Inferior parietal cortex (tissue), 1 donor: ENCODE data around the gene AQP6.

ENCODE experiments used
- DNase-seq: peaks from one replicate; pipeline ENCODE4 v3.0.0-alpha.2; 2016; ENCODE audit errors: extremely low spot score

The AQP6 gene

DNA sequence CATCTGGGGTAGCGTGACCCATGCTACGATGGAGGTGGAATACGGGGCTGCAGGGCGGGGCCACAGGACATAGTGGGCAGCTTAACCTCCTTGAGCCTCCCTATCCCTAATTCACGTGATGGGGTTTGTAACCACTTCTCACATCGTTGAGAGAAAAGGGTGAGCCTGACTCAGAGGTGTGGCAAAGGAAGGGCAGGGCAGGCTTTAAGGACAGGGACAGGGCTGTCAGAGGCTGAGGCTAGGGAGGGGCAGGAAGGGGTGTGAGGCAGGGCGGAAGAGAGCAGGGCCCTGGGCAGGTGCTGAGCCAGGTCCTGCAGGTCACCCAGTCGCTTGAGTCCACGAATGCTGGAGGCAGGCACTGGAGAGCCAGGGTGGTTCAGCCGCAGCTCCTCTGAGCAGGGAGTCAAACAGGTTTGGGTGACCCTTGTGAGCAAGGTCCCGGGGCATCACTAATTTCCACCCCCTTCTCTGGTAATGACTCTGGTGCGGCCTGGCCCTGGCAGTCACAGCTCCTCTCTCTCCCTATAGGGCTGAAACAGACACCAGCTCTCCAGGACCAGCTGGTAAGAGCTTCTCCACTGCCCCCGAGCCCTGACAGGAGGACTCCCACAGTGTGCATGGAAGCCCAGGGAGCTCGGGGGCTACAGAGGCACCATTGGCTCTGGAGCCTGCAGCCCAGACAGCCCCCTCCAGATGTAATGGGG, 29.7 kb upstream of the AQP6 start:
- DNase-seq: no peak

DNA sequence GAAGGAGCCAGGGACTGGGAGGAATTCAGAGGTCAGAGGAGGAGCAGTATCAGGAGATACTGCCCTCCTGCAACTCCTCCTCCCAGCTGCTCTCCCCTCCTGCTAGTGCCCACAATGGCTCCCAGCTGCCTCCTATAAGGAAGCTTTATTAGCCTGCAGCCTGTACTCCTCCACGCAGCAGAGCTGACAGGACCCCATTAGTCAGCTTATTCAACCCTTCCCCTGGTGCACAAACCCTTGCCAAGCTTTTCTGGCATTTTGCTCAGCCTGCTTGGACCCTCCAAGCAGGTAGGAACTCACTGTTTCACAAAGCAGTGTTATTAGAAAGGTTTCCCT, 29.2 kb upstream of the AQP6 start:
- DNase-seq: no peak

DNA sequence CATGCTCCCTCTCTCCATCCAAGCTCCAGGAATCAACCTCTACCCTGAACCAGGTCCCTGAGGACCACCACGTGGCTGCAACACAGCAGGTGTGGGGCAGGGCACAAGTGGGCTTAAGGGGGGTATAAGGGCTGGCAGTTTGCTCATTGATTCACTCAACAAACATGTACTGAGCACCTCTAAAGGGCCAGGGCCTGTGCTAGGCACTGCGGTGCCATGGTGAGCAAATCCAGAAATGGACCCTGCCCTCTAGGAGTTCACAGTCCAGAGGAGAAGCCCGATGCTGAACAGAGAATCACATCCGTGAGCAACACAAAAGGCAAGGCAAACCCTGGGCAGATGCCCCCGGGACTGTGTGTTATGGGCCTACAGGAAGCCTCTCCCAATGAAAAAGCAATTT, 28.7 kb upstream of the AQP6 start:
- no peak for DNase-seq

DNA sequence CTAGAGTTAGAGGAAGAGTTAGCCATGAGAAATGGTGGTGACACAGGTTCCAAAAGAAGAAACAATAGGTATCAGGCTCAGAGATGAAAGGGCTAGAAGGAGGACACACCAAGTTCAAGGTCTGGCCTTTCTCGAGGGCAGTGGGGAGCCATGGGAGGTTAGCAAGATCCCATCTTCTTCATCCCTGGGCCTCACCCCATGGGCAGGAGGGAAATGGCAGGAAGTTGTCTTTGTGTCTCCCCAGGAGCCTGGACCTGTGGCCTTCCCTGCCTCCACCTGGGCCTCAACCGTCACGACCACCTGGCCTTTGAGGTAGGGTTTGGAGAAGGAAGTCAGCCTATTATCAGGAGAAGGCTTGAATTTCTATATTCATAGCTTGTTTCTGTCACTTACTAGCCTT, 28.0 kb upstream of the AQP6 start:
- no peak for DNase-seq

DNA sequence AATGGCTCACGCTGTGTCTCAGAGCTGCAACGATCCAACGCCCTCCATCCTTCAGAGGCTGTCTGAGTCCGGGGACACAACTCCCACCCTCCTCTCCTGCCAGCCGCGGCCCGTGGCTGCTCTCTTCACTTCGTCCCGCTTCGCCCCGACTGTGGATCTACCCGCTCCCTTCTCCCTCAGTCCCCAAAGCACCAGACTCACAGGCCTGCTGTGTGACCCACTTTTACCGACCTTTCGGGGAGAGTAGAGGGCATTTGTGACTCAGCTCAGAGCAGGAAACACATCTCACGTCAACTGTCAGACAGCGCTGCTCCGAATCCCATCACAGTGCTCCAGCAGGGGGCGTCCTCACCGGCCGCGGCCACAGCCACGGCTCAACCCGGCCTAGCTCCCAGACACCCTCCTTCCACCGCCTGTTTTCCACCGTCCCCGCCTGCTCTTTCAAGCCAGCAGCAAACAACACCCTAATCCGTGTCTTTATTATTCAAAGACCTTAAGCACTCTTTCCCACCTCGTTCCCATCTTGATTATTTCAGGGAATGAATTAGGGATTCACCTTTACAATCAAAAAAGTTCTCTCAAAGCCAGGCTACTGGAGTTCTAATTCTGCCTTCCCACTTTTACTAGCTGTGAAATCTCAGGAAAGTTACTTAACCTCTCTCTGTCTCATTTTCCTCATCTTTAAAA, 27.2 kb upstream of the AQP6 start:
- DNase-seq: peak; percentile 76

DNA sequence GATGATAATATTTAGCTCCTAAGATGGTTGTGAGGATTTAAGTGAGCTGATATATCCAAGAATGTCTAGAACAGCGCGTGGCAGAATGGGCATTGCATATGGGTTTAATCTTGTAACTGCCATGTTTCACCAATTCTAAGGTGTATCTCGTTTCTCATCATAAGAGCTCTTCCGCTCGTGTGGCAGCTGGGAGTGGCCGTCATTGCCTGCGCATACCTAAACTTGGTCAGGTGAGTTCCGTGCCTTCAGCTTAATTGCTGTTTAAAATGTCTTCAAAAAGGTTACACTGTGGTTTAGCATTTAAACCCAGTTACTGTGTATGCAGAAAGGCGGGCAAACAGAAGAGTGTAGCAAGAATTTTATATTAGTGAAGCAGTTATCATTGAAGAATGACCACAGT, 26.7 kb upstream of the AQP6 start:
- no peak for DNase-seq

DNA sequence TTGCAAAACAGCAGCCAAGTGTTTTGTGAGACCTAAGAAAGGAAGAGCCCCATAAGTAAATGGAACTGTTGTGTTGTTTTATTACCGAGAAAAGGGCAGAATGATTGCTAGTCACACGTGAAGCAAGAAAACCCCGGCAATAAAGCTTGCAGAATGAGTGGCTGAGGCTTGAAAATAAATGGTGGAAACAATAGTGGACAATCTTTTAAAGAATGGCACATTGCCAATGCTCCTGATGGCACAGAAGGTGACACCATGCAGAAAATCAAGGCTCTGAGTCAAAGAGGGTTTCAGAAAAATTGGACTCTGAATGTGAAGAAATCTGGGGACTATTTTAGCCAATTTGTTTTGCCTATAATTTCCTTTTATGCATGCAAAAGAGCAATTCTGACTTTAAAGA, 26.2 kb upstream of the AQP6 start:
- DNase-seq: no peak

DNA sequence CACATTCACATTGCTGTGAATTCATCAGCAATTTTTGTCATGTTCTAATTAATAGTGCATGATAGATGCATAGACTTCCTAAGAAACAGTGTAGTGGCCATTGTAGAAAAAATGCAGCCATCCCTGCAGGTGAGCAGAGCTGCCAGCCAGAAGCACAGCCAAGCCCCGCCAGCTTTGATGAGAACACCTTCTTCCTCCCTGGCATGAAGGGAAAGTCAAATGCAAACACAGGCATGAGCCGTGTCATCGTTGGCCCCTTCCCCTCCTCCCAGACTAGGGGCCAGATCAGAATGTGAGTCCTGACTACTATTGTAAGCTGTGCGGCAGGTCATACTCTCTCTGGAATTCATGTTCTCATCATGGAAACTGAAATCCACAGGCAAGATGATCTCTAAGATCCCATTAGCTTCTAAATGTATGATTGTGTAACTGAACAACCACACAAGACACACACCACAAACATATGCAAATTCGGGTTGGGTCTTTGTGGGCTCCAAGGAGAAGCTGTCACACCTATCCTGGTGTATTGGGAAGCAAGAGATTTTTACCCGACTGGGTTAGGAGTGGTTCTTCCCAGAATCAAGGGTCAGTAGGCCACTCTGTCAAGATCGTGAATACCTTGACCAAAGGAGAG, 25.0 kb upstream of the AQP6 start:
- DNase-seq: no peak

DNA sequence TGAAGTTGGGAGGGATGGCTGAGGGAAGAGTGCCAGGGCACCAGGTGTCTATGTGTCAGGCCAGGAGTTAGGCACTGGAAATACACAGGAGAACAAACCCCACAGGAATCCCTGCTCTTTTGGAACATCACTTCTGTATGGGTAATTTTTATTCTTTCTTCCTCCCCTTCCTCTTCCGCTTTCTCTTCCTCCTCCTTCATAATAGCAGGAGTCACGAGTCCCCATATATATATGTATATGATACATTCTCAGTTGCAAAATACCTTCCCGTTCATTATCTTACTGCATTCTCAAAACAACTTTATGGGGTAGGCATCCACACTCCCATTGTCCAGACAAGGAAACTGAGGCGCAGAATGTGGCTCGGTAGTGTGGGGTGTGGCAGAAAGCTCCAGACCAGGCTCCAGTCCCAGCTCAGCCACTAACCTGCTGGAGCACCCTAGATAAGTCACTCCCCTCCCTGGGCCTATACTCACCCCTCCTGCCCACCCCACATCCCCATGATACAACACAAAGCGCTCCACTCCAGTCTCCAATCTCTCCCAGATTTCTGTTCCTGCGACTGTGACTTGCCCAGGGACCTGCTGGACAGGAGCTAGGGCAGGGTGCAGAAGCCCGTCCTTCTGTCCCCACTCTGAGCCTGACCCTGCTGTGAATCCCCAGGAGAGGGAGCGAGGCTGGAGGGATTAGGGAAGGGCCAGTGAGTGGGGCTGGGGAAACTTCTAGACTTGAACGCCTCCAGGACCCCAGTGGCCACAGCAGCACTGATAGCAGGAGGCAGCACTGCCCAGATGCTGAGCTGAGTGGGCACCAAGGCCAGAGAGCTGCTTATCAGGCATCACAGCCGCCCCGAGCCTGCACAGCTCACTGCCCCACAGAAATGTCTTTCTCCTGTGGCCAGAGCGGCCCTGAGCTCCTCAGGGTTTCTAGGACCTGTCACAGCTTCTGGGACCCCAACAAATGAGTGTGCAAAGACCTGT, 23.6 kb upstream of the AQP6 start:
- no peak for DNase-seq

DNA sequence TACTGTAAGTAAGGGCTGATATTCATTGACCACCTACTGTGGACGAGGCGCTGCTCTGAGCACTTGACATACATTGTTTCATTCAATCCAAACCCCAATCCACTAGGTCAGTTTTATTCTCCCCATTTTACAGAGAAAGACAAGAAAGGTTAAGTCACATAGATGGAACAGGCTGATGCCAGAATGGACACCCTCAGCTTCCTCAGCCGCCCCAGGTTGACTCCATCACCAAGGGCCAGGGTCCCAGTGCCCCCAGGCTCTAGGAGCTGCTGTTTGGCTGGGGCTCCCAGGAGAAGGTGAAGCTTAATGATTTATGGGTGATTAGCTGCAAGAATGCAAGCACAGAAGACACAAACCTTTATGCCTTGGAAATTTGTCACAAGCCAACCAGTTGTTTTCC, 22.9 kb upstream of the AQP6 start:
- DNase-seq: no peak

DNA sequence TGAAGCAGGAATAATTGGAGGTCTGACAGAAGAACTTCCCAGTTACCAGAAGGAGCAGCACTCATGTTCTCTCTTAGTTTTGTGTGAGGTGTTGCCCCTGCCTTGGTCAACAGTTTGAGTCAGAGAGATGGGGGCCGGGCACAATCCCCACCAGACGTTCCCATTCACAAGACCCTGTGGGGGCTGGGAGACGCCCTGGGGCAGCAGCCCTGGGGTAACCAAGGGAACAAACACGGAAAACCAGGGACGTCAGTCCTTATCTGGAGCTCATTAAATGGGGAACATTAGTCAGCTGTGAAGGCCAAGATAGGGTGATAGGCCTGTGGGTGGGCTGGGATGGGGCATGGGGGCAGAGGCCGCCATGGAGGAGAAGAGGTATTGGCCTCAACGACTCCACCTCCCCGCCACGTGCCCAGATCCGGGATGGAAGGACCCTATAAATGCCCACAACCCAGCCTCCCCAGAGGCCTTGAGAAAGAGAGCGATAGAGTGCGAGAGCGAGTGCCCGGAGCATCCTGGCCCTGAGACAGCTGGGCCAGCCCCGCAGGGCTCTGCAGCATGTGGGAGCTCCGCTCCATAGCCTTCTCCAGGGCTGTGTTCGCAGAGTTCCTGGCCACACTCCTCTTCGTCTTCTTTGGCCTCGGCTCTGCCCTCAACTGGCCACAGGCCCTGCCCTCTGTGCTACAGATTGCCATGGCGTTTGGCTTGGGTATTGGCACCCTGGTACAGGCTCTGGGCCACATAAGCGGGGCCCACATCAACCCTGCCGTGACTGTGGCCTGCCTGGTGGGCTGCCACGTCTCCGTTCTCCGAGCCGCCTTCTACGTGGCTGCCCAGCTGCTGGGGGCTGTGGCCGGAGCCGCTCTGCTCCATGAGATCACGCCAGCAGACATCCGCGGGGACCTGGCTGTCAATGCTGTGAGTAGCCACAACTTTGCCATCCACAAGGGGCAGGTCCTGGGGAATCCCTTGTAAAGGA, 22.2 kb upstream of the AQP6 start, which contains the start of gene AQP2:
TSS of gene AQP2 (plus strand) at position 465 of the 979 bp plus-strand sequence. CDS start at position 559, 94 bp downstream.
- no peak for DNase-seq

DNA sequence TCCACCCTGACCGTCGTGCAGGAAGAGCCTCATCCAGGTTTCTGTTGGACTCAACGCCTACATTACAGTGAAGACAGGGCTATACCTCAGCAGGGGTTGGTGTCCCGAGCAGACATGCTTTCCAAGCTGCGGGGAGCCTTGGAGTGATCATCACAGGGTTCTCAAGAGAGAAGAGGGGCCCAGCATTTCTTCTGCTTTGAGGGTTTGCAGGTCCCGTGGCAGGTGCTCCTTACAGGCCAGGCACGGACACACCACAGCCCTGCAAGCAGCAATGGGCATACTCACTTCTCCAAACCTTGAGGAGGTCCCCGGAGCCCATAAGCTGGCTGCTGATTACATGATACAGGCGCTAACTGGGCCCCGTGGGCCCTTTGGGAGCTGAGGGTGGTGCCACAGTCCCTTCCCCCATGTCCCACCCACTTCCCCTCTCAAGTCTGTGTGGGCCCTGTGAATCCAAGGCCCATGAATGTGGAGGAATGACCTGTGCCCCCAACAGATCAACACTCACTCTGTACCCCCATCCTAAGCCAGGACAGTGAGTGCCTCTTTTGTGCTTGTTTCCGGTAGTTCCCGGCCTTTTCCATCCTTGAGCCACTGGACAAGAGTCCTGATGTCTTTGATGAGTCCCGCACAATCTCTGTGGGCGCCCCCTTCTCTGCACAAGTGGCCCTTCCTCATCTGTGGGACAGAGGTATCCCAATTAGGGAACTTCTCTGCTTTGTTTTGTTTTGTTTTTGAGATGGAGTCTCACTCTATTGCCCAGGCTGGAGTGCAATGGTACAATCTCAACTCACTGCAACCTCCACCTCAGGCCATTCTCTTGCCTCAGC, 21.1 kb upstream of the AQP6 start:
- no peak for DNase-seq

DNA sequence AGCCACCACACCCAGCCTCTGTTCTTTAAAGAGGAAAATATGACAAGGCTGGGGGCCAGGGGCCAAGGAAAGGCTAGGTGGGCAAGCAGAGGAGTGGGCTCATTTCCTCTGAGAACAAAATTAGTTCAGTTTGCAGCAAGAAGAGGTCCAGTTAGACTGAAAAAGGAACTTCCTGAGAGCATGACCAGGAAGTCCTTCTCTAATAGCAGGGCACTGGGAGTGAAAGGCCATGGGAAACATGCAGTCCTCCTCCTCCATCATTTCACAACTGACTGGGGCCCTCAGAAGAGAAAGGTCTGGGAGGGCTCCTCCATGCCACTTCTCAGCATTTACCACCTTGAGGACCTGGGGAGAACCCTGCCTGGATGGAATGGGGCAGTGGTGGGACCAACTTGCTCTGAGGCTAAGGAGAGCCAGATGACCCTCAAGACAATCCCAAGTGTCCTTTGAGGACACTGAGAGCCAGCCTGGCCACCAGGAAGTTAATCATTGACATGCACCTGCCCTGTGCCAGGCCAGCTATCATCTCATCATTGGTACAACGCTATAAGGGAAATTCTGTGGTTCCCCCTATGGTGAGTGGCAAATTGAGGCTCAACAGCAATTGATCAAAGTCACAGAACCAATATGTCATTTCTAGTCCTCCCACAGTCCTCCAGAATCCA, 20.2 kb upstream of the AQP6 start:
- DNase-seq: no peak

DNA sequence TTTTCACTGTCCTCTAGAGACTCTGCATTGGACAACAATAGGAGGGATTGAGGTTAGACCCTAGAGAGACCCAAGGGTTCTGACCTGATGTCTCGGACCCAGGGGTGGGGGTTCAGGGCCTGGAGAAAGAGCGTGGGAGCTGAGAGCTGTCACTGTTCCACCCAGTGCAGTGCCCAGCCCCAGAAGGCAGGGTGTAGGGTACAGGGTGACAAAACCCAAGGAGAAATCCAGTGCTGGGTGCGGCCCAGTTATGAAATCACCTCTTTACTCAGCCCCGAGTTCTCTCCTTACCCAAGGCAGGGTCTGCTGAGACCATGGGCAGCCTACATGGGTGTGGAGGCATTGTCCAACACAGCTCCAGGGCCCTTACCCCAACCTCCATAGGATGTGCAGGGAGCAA, 19.6 kb upstream of the AQP6 start:
- DNase-seq: no peak

DNA sequence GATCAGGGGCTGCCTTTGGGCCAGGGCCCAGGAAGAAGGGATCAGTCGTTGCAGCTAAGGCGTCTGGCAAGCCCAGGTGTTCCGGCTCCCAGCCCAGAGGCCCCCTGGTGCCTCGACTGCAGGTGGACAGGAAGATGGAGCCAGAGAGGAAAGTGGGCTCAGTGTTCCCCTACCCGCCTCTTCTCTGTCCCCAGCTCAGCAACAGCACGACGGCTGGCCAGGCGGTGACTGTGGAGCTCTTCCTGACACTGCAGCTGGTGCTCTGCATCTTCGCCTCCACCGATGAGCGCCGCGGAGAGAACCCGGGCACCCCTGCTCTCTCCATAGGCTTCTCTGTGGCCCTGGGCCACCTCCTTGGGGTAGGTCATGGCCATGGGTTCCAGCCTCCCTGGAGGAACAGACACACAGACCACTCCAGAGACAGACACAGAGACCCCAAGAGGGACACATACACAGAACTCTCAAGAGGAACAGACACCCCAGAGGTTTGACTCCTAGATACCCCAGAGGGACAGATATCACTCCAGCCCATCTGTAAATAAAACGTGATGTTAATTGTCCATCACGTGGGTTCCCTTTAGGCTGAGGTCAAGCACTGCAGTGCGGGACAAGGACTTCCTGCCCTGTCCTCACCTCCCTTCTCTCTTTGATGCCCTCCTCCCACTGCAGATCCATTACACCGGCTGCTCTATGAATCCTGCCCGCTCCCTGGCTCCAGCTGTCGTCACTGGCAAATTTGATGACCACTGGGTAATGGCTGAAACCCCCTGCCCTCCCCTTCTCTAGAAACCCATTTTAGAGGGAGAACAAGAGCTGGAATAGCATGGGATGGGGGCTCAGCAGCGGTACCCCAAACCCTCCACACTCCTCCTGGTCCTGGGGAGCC, 18.5 kb upstream of the AQP6 start:
- no peak for DNase-seq

DNA sequence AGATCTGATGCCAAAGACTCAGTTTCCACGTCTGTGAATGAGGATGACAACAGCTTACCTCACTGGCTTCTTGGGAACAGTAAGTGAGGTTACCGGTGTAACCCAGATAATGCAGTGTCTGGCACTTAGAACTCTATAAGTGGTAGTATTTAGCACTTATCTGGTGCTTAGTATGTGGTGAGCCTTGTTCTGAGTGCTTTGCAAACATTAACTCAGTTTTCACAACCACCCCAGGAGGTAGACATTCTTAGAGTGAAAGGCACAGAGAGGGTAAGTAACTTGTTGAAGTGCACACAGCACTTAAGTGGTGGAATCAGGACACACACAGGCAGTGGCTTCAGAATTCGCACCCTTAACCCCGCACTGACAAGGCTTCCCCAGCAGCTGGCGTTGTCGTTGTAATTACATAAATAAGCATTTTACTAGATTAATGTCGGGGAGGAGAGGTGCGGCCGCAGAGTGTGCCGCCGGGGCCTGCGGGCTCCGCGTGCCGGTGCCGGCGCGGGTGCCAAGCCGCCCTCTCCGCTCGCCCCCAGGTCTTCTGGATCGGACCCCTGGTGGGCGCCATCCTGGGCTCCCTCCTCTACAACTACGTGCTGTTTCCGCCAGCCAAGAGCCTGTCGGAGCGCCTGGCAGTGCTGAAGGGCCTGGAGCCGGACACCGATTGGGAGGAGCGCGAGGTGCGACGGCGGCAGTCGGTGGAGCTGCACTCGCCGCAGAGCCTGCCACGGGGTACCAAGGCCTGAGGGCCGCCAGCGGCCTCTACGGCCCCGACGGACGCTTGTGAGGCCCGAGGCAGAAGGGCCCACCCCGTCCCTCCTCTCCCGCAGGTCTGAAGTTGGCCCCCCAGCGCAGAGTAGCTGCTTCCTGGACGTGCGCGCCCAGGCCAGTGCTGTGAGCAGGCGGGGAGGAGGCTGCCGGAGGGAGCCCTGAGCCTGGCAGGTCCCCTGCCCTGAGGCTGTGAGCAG, 17.6 kb upstream of the AQP6 start:
- no peak for DNase-seq
